ENCODE results near the gene AVL9.

DNA sequence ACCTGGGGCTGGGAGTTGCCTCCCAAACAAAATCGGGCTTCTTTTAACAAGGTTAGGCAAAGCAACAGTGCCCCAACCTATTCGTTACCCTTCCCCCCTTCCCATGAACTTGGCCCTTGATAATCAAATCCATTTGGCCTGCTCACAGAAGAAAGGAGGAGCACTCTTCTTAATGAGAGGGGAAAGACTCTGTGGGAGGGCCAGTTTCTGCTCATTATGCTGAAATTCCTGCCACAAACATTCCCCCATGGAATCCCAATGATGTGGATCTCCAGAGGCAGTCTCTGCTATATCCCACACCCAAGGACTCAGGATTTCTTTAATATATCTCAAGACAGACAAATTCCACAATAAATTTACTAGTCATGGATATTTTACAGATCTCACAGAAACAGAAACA is 48.1 kb upstream of the AVL9 start:
- TF ChIP-seq FOXK2 (IDR thresholded peaks at IDR 0.05), result no peak
- TF ChIP-seq, protein P1, sequence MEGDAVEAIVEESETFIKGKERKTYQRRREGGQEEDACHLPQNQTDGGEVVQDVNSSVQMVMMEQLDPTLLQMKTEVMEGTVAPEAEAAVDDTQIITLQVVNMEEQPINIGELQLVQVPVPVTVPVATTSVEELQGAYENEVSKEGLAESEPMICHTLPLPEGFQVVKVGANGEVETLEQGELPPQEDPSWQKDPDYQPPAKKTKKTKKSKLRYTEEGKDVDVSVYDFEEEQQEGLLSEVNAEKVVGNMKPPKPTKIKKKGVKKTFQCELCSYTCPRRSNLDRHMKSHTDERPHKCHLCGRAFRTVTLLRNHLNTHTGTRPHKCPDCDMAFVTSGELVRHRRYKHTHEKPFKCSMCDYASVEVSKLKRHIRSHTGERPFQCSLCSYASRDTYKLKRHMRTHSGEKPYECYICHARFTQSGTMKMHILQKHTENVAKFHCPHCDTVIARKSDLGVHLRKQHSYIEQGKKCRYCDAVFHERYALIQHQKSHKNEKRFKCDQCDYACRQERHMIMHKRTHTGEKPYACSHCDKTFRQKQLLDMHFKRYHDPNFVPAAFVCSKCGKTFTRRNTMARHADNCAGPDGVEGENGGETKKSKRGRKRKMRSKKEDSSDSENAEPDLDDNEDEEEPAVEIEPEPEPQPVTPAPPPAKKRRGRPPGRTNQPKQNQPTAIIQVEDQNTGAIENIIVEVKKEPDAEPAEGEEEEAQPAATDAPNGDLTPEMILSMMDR (CRISPR knock-in tag; IDR thresholded peaks at IDR 0.05), result no peak
- TF ChIP-seq, protein P2, sequence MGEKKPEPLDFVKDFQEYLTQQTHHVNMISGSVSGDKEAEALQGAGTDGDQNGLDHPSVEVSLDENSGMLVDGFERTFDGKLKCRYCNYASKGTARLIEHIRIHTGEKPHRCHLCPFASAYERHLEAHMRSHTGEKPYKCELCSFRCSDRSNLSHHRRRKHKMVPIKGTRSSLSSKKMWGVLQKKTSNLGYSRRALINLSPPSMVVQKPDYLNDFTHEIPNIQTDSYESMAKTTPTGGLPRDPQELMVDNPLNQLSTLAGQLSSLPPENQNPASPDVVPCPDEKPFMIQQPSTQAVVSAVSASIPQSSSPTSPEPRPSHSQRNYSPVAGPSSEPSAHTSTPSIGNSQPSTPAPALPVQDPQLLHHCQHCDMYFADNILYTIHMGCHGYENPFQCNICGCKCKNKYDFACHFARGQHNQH (CRISPR knock-in tag; IDR thresholded peaks at IDR 0.05), result no peak
- no peak for TF ChIP-seq ZNF746 (CRISPR knock-in tag; IDR thresholded peaks at IDR 0.05)
- TF ChIP-seq SNAPC2 (CRISPR knock-in tag; IDR thresholded peaks at IDR 0.05), result no peak
- TF ChIP-seq, protein P3, sequence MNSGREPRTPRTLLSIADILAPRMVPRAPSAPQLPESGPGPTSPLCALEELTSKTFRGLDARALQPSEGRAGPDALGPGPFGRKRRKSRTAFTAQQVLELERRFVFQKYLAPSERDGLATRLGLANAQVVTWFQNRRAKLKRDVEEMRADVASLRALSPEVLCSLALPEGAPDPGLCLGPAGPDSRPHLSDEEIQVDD (CRISPR knock-in tag; IDR thresholded peaks at IDR 0.05; ENCODE audit: borderline replicate concordance), result no peak
- no peak for TF ChIP-seq KLF13 (CRISPR knock-in tag; IDR thresholded peaks at IDR 0.05)
- TF ChIP-seq KDM5A (IDR thresholded peaks at IDR 0.05; ENCODE audit: borderline replicate concordance, low read length), result no peak
- TF ChIP-seq FOXM1 (CRISPR knock-in tag; IDR thresholded peaks at IDR 0.05), result no peak
- no peak for TF ChIP-seq POLR2AphosphoS5 (IDR thresholded peaks at IDR 0.05; ENCODE audit: low read depth, low read length)

Data from HepG2 (cell line).